HG03175 (cell line): ENCODE measurements around the gene POLK.
"Not testable (repeated sequence)": the region's sequence is repeated elsewhere in the genome, so short reads cannot be mapped to it uniquely, and the experiment has no call there.

Experiments
- ATAC-seq: cut with Tn5 transposase; IDR thresholded peaks from one replicate; pipeline ENCODE4 v1.9.1; 2021; ENCODE audit warnings: mild to moderate bottlenecking, moderate library complexity; ENCODE audit not compliant: unreplicated experiment

POLK gene

DNA sequence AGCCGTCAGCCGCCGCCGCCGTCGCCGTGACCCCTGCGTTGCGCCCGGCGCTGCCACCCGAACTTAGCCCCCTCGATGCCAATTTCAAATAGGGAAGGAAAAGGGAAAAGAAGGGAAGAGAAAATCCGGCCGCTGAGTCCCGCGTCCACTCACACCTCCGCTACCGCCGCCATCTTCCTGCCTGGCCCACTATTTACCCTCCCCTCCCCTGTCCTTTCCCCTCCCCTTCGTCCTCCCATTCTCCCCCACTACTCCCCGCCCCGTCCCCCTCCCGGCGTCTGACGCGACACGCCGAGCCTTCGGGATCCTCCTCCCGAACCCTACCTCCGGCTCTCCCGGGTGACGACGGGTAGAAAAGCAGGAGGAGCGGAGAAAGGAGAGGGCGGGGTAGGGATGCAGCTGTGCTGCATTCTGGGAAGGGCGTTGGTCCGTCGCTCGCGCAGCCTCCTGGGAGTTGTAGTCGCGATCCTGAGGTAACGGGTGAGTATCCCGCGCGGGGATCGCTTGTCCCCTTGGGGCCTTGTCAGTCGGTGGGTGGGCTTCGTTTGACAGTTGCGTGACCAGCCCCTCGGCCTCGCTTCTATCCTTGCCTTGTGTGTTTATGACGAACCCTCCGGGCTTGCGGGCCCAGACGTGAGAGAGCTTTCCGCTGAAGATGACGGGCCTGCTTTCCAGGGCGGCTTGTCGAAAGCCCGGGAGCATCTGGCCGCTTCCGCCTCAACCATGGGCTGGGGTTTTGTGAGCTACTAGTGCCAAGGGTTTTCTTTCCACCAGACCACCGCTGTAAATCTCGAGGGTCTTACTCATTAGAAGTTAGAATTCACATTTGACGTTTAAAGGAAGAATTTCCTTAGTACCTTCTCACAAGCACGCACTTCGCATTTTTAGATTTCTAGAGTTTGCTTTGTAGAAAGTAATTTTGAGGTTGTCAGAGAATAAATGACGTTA lies at the start of gene POLK, which contains the start of gene CERT1:
Gene POLK (plus strand): TSS at position 457 of the 948 bp plus-strand sequence.
Gene CERT1 (minus strand): TSS at position 195 of the 948 bp plus-strand sequence. CDS start 422 bp downstream, outside the sequence.
- peak; percentile 83 for ATAC-seq

DNA sequence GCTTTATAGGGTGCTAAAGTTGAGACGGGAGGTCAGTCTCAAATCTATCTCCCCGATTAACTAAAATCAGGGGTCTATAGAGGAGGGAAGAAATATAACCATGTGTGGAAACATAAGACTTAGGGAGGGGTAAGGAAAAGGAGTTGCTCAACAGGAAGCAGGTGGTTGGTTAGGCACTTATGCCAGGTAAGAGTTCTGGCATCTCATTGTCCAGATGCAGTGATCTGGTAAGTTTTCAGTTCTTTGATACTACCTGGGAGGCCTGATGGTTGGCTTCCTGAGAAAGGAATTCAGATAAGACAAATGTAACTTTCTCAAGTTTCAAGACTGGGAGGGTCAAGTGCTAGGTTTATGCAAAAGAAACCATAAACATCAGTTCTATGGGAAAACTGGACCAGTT lies 48.0 kb upstream of the POLK start:
- no peak for ATAC-seq

- ATAC-seq: no peak
Measured at GRCh38 chr5:75465480-75465879, 46.2 kb upstream of the POLK start.

- no peak for ATAC-seq
Measured at GRCh38 chr5:75466006-75466716, 45.5 kb upstream of the POLK start.

GRCh38 chr5:75468593-75468992 lies 43.1 kb upstream of the POLK start:
- no peak for ATAC-seq

GRCh38 chr5:75469017-75469416 lies 42.7 kb upstream of the POLK start:
- ATAC-seq: no peak

GRCh38 chr5:75471193-75471592 lies 40.5 kb upstream of the POLK start:
- no peak for ATAC-seq

GRCh38 chr5:75472973-75473372 lies 38.7 kb upstream of the POLK start:
- ATAC-seq: no peak

DNA sequence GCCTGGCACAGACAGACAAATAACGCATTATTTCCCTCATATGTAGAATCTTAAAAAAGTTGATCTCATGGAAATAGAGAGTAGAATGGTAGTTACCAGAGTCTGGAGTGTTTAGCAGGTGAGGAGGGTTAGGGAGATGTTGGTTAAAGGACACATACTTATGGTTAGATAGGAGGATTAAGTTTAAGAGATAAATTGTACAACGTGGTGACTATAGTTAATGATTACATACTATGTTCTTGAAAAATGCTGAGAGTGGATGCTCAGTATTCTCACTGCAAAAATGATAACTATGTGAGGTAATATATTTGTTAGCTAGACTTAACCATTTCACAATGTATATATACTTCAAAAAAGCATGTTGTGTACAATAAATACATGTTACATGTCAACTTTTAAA lies 38.2 kb upstream of the POLK start:
- ATAC-seq: no peak

DNA sequence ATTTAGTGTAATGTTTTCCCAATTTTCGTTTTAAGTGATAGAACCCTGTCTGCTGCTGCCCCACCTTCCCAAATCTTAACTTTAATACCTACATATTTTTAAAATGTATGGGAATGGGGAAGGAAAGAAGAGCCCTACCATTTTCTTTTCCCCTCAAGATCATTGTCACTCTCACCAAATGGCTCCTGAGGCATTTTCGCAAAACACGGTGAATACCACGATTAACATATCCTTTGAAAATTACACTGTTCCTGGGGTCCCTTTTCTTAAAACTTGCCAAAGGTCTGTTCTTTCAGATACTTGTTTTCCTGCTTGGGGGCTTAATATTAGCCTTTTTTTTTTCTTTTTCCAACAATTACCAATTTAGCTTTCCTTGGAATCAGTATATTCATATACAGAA lies 36.3 kb upstream of the POLK start:
- ATAC-seq: no peak

DNA sequence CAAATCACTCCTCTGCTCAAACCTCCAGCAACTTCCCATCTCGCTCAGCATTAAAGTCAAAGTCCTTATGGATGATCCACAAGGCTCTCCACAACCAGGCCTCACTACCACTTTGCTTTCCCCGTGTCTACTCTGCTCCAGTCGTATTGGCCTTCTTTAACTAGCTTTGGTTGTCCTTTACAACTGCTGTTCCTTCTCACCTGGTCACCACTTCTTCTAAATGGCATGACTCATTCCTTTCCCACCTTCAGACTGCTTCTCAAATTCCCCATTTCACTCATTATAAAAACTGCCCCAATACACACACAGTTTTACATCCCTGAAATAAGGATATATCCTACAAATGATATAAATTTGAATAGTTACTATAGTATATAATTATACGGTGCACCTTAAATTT lies 30.7 kb upstream of the POLK start:
- no peak for ATAC-seq

DNA sequence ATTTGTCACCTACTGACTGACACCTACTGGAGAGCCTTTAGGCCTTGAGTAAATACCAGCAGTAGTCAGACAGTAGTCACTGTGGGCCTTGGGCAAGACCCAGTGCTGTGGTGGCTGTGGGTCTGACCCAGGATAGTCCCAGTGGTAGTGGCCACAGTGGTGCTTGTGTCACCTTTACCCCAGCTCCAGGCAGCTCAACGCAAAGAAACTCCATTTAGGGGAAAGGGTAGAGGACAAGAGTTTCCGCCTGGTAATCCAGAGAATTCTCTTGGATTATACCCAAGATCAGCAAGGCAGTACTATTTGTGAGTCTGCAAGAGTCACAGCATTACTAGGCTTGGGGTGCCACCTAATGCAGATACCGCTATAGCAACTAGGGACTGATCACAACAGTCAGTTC lies 29.2 kb upstream of the POLK start:
- ATAC-seq: no peak

- no peak for ATAC-seq
Measured at GRCh38 chr5:75484605-75485004, 27.1 kb upstream of the POLK start.

DNA sequence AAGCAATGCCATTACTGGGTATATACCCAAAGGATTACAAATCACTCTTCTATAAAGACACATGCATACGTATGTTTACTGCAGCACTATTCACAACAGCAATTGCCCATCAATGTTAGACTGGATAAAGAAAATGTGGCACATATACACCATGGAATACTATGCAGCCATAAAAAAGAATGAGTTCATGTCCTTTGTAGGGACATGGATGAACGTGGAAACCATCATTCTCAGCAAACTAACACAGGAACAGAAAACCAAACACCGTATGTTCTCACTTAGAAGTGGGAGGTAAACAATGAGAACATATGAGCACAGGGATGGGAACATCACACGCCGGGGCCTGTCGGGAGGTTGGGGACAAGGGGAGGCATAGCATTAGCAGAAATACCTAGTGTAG lies 21.8 kb upstream of the POLK start:
- not testable (repeated sequence) for ATAC-seq

DNA sequence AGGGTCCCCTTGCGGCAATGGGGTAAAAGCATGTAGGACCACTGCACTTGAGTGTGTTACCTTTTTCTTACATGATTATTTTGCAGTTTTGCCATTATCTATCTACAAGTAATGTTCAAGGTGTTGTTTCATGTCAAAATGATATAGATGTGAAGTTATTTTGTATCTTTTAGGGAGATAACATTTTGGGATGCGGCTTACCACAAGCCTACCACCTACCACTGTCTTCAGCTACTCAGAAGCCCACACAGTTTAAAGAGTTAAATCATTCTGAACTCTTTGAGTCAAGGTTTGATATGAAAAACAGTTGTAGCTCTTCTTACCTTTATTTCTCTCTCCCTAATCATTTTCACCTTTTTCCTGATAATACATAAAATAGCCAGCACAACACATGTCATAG lies 20.1 kb upstream of the POLK start:
- ATAC-seq: no peak

DNA sequence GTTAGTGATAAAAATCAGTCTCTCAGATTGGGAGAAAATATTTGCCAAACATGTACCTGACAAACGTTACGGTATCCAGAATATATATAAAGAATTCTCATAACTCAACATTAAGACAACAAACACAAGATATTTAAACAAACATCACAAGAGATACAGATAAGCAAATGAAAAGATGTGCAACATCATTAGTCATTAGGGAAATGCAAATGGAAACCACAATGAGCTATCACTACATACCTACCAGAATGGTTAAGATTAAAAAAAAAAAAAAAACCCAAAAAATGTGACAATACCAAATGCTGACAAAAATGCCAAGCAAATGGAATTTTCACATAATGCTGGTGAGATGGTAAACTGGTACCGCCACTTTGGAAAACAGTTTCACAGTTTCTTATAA lies 15.7 kb upstream of the POLK start:
- ATAC-seq: no peak

DNA sequence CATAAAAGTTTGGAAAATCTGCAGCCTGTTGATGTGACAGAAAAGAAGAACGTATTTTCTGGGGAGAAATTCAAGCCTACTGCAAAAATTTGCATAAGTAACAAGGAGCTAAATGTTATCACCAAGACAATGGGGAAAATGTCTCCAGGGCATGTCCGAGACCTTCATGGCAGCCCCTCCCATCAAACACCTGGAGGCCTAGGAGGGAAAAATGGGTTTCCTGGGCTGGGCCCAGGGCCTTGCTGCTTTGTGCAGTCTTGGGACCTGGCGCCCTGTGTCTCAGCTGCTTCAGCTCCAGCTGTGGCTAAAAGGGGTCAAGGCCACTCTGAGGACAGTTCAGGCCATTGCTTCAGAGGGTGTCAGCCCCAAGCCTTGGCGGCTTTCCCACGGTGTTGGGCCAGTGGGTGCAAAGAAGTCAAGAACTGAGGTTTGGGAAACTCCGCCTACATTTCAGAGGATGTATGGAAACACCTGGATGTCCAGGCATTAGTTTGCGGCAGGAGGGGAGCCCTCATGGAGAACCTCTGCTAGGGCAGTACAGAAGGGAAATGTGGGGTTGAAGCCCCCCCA lies 13.4 kb upstream of the POLK start:
- no peak for ATAC-seq

DNA sequence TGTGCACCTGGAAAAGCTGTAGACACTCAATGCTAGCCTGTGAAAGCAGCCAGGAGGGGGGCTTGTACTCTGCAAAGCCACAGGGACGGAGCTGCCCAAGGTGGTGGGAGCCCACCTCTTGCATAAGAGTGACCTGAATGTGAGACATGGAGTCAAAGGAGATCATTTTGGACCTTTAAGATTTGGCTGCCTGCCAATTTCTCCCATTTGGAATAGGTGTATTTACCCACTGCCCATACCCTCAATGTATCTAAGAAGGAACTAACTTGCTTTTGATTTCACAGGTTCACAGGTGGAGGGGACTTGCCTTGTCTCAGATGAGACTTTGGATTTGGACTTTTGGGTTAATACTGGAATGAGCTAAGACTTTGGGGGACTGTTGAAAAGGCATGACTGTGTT lies 12.8 kb upstream of the POLK start:
- not testable (repeated sequence) for ATAC-seq

GRCh38 chr5:75505112-75505511 lies 6.6 kb upstream of the POLK start:
- not testable (repeated sequence) for ATAC-seq

- ATAC-seq: no peak
Measured at GRCh38 chr5:75507841-75508240, 3.9 kb upstream of the POLK start.

- ATAC-seq: no peak
Measured at GRCh38 chr5:75509546-75509945, 2.1 kb upstream of the POLK start.

GRCh38 chr5:75509956-75510355 lies 1.7 kb upstream of the POLK start:
- ATAC-seq: no peak
